Daoy (cell line): ENCODE measurements around the gene FADD. TPM values are rescaled to one million over a fixed set of nuclear protein-coding genes. Genes with fewer than 3 reads are reported as not detected.

Source experiments
- DNase-seq: peaks from one replicate; pipeline ENCODE4 v3.0.0-alpha.2; 2015; ENCODE audit warnings: low read depth
- total RNA-seq: library from RNA; depleted of rRNA; stranded (reverse); fragments of >200 nt; shearing (Covaris generic); gene quantifications from 2 replicates; pipeline ENCODE4 v1.2.3, GENCODE V29; 2014; rRNA removed

FADD gene
- total RNA-seq, 1 experiment from 2014 or later, result 59.3 TPM

DNA sequence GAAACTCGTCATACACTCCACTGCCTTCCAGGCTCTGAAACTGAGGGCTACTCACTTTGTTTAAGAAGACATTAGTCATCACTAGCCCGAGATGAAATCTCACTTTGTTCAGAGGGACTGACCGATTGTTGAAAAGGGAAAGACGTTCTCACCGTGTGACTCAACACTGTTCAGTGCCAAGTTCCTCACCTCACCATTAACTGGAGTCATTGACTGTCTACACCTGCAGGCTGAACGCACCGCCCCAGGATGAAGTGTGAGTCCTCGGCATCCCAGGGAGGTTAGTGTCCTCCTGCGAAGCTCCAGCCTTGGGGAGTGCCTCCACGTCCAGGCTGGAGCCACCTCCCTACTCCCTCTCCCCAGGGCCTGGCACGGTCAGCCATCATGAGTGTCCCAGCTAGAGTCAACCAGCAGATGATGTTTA is 30.4 kb downstream of the FADD start:
- peak; percentile 94 for DNase-seq

DNA sequence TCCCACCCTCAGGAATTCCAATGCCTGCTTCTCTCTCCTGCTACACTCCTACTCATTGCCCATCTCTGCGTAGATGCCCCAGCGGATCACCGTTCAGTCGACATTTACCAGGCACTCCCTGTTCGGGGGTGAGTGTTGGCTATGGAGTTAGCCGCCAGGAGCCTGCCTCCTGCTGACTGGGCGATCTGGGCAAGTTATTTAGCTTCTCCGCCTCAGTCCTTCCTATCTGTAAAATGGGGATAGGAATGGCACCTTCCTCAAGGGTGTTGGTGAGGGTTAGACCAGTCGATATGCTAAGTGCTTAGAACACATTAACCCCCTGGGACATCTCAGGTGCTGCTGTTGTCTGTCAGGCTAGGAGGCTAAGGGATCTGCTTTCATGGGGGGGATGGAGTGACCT is 30.9 kb downstream of the FADD start:
- DNase-seq, result no peak

DNA sequence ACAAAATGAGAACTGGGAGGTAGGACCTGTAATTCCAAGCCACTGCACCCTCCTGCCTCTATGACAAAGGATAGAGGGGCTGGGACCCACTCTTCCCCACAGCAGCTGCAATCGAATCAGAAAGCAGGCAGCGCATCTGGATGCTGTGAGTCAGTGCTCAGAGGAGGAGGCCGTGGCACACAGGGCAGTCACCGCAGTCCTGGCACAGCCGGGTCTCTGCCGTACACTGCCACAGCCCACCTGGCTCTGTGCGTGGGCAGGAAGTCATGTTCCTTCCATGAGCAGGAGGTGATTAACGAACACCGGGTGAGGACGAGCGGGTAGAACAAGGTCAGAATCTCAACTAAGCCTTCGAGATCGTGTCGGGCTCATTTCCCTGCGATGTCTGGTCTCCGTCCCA is 37.2 kb downstream of the FADD start:
- peak; percentile 61 for DNase-seq

DNA sequence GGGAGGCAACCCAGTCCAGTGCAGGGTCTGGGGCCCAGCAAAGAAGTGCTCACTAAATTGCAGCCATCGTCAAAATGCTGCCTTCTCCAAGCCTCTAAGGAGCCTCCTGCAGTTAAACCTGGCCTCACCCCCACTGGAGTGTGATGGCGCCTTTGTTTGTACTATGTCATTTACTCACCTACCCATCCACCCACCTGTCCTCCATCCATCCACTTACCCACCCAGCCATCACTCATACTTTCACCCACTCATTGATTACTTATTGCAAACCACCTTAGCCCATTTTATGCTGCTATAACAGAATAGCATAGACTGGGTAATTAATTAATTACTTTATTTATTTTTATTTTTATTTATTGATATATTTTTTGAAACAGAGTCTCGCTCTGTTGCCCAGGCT is 38.6 kb downstream of the FADD start:
- DNase-seq, result no peak

DNA sequence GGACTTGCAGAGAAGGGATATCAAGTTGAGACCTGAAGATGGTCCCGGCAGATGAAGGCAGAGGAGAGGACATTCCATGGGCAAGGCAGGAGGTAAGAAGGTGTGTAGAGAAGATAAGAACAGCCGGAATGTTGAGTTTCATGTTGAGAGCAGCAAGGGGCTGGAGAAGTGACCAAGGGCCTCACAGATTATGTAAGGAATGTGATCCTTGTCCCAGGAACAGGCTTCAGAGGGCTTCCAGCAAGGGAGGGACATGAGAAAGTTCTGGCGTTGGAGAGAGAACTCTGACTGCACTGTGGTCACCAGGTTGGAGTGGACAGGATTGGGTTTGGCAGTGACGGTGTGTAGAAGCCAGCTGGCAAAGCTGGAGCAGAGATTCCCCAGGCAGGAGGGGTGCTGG is 39.8 kb downstream of the FADD start:
- DNase-seq, result no peak

DNA sequence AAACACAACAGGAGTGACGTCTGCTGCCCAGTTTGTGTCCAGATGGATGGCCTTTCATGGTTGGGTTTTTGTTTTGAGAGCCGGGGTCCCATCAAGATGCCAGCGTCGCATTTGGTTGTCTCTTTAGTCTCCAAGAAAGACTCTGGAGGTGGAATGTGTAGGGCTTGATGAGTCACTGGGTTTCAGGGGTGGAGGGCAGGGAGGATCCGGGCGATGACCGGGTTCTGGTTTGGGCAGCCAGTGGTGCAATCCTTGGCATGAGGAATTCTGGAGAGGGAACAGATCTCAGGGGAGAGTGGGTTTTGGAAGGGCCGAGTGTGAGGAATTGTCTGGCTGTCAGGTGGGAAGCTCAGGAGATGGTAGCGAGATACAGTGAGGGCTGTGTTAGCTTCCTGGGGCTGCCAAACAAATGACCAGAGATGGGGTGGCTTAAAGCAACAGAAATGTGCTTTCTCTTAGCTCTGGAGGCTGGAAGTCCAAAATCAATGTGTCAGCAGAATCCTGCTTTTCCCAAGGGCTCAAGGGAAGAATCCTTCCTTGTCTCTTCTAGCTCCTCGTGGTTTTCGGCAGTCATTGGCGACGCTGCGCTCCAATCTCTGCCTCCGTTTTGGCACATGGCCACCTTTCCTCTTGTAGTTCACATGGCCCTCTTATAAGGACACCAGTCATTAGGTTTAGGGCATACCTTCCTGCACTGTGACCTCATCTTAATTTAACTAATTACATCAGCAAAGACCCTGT is 41.0 kb downstream of the FADD start:
- peak; percentile 73 for DNase-seq

DNA sequence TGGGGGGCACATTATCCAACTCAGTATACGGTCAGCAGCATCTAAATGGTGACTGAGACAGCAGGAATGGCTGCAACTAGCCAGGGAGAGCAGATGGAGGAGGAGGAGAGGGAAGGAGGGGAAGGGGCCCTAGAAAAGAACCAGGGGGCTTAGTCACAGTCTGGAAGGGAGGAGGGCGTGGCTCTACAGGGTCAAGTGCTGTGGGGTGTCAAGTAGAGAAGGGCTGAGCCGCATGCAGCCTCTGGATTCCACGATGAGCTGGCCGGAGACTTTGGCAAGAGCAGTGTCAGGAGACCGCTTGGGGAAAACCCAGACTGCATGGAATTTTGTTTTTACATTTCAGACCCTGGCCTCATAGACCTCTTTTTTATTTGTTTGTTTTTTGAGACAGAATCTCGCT is 41.6 kb downstream of the FADD start:
- DNase-seq, result peak; percentile 94

DNA sequence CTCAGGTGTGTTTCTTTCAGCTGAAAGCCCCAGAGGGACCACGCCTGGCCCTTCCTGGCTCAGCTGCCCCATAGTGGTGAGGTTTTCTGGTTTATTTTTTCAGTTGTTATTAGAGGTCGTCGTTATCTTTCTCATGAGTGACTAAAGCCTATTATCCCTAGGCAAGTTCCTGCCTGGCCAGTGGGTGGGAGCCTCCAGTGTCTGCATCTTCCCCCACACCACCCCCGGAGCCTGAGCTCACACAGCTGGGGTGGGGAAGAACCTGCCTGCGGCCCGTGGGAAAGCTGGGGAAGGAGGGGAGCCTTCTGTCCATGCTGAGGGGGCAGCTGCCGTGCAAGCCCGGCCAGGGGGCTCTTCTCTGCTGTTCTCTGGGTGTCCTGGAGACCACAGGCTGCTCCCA is 43.1 kb downstream of the FADD start:
- DNase-seq, result peak; percentile 79

DNA sequence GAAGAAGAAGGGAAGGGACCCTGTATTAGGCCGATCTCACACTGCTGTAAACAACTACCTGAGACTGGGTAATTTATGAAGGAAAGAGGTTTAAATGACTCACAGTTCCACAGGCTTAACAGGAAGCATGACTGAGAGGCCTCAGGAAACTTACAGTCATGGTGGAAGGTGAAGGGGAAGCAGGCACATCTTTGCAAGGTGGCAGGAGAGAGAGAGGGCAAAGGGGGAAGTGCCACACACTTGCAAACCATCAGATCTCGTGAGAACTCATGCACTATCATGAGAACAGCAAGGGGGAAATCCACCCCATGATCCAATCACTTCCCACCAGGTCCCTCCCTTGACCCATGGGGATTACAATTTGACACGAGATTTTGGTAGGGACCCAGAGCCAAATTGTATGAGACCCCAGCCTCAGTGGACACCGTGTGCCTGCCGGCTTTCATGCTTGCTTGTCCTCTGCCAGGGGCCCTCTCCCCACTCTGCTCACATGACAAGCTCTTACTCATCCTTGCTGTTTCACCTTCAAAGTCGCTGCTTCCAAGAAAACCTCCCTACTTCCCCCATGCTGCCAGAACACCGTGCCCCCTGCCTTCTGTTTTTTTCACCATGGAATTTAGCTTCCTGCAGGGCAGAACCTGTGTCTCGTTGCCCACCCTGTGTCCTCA is 44.1 kb downstream of the FADD start:
- no peak for DNase-seq

DNA sequence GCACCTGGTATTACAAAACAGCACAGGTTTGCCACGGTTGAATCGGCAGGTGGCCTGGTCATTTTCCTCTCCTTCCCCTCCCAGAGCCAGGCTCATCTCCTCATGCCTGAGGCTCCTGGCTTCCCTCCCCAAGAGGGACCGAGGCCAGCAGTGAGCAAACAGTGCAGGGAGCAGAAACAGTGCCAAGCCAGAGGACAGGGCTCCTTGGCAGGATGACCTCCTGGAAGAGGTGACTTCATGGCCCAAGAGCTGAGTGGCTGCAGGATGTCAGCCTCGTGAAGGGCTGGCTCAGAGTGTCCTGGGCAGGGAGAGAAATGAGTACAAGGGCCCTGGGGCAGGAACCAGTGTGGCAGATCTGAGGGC is 44.6 kb downstream of the FADD start:
- no peak for DNase-seq

DNA sequence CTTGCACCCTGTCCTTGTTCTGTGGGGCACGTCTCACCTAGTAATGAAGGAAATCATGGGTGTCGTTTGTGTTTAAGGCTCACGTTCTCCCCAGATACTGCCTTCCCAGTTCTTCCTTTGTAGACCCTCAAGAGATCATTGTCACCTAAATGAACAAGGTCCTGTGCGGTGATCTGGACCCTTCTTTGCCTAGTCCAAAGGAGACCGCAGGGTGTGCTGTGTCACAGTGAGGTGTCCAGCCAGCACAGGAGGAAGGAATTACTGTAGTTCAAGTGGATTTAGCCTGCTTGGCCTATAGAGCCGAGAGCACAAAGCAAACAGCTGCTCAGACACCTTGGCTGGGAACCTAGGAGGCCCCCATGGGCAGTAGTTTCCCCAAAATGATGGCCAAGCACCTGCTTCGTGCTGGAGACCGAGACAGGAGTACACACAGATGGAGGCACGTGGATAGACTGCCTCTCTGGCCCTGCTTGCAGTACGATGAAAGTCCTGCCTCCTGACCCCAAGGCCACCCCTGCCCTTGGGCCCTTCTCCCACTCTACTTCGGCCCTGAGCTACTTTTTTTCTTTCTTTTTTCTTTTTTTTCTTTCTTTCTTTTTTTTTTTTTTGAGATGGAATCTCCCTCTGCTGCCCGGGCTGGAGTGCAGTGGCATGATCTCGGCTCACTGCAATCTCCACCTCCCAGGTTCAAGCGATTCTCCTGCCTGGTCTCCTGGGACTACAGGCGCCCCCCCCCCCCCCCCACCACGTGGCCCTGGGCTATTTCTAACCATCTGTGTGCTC is 48.0 kb downstream of the FADD start:
- no peak for DNase-seq

DNA sequence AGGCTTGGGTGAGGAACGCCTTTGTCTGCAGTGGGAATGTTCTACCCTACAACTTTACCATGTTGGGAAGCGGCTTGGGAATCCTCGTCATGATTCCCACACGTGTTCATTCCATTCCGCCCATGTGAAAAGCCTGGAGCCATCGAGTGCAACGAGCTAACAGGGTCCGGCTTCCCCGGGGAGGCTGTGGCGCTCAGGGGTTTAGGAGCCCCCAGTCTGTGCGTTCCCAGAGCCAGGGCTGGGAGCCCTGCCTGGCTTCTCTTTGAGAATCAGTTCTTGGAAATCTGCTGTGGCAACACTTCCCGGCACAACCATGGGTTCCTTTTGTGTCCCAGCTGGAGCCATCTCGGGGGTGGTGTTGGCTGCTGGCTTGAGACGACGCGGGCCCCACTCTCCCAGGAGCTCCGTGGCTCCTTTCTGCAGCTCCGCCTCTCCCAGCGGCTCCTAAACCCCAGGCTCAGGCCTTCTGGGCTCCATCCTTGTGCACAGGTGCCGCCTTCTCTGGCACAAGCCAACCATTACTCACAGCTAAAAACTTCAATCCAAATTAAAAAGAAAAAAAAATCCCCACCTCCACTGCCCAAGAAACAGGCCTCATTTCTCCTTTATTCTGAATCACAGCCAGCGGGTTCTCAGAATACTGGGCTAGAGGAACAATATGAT is 48.7 kb downstream of the FADD start:
- peak; percentile 66 for DNase-seq

DNA sequence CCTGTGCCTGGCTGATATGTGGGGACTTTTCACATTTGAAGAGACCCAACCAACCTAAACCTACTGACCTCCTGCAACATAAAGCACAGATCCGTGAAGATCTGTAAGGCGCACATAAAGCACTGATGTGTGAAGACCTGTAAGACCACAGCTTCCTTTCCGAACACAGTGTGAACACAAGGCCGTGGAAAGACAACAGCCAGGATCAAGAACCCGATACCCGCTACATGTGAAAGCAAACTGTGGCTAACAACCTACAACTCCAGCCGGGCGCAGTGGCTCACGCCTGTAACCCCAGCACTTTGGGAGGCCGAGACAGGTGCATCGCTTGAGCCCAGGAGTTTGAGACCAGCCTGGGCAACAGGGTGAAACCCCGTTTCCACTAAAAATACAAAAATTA is 49.7 kb downstream of the FADD start:
- no peak for DNase-seq

DNA sequence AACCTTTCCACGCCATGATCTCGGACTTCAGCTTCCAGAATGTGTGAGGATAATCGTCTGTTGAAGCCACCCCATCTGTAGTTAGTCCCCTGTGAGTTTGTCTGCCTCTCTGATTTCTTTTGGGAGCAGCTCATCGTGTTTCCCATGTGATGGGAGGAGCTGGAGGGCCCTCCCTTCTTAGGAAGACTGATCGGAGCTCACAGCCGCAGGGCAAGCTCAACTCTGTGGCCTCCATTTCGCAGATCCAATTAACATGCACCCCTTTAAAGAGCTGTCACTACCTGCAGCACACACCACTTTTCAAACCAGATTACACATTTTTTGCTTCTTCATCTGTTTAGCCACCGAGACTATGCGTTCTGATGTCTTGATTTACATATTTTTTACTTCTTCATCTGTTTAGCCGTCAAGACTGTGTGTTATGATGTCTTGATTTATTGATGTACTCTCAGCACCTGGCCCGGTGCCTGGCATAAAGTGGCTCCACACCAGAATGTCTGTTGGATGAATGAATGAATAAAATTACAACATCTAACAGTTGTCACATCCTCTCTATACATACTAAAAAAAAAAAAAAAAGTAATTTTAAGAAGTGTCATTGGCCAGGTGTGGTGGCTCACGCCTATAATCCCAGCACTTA is 52.5 kb downstream of the FADD start:
- no peak for DNase-seq

Other genes with a start within 250 kb of the FADD start
- gene ANO1, start 125.0 kb upstream of the FADD start, total RNA-seq, result 0.86 and 6.0 TPM in 2 replicates
- gene PPFIA1, start 67.4 kb downstream of the FADD start, total RNA-seq, result 24.3 and 38.3 TPM in 2 replicates
- gene CTTN, start 195.2 kb downstream of the FADD start, total RNA-seq, result 136 TPM in 2 replicates